Keratinocyte (primary cell): ENCODE results near the gene ABCG4. TPM values are rescaled to one million over a fixed set of nuclear protein-coding genes. Genes with fewer than 3 reads are reported as not detected.
"Not testable (repeated sequence)": the region's sequence is repeated elsewhere in the genome, so short reads cannot be mapped to it uniquely, and the experiment has no call there.

Experiments used
- DNase-seq: peaks from one replicate; pipeline ENCODE4 v3.0.0-alpha.2; 2011; ENCODE audit warnings: low read depth, missing footprints, low spot score
- FAIRE-seq: peaks from 2 replicates; lab custom pipeline; 2011; peaks lifted over from hg19 to GRCh38; lab: Jason Lieb, UNC
- H2AFZ ChIP-seq: 2 replicates; pipeline ENCODE4 v1.6.0; 2012; ENCODE audit warnings: low read length, control low read depth, inconsistent platforms; ENCODE audit not compliant: control insufficient read depth
- H3K27ac ChIP-seq: 2 replicates; pipeline ENCODE4 v1.5.1; 2011; ENCODE audit warnings: low read length; ENCODE audit not compliant: control insufficient read depth, insufficient read depth
- H3K27me3 ChIP-seq: 3 replicates; pipeline ENCODE4 v1.6.0; 2011; ENCODE audit warnings: low read length; ENCODE audit not compliant: control insufficient read depth, insufficient read depth; ENCODE audit errors: extremely low read depth
- H3K36me3 ChIP-seq, 2 experiments: 2 replicates in 1 of 2; 3 replicates in 1 of 2; pipeline ENCODE4 v1.5.1; 2011; ENCODE audit warnings: low read length in 2 of 2, mild to moderate bottlenecking in 1 of 2; ENCODE audit not compliant: control insufficient read depth in 2 of 2, insufficient read depth in 2 of 2; ENCODE audit errors: extremely low read depth in 1 of 2
- H3K4me1 ChIP-seq: 3 replicates; pipeline ENCODE4 v1.5.1; 2011; ENCODE audit warnings: low read length; ENCODE audit not compliant: control insufficient read depth, insufficient read depth; ENCODE audit errors: extremely low read depth
- H3K4me2 ChIP-seq: 3 replicates; pipeline ENCODE4 v1.6.0; 2011; ENCODE audit warnings: low read depth, low read length; ENCODE audit not compliant: control insufficient read depth, insufficient read depth; ENCODE audit errors: extremely low read depth
- H3K4me3 ChIP-seq, 3 experiments: fragments of 200-600 bp in 1 of 3; sonication (generic) in 1 of 3; 2 replicates in 2 of 3; 3 replicates in 1 of 3; pipeline ENCODE4 v1.5.1; 2011 to 2016; ENCODE audit warnings: low read length in 3 of 3, mild to moderate bottlenecking in 3 of 3, control low read depth in 2 of 3, inconsistent platforms in 1 of 3, low read depth in 1 of 3, mixed read lengths in 1 of 3, mixed run types in 1 of 3, moderate library complexity in 1 of 3; ENCODE audit not compliant: control insufficient read depth in 2 of 3, insufficient read depth in 2 of 3; ENCODE audit errors: extremely low read depth in 1 of 3
- H3K79me2 ChIP-seq: 2 replicates; pipeline ENCODE4 v1.6.0; 2012; ENCODE audit warnings: low read length; ENCODE audit not compliant: control insufficient read depth, insufficient read depth
- H3K9ac ChIP-seq: 3 replicates; pipeline ENCODE4 v1.6.0; 2011; ENCODE audit warnings: low read length; ENCODE audit not compliant: control insufficient read depth, insufficient read depth; ENCODE audit errors: extremely low read depth
- H3K9me1 ChIP-seq: 3 replicates; pipeline ENCODE4 v1.6.0; 2011; ENCODE audit warnings: low read length; ENCODE audit not compliant: control insufficient read depth, insufficient read depth; ENCODE audit errors: extremely low read depth
- H3K9me3 ChIP-seq: 2 replicates; pipeline ENCODE4 v1.5.1; 2012; ENCODE audit warnings: low read depth, low read length; ENCODE audit not compliant: control insufficient read depth
- H4K20me1 ChIP-seq: 3 replicates; pipeline ENCODE4 v1.6.0; 2011; ENCODE audit warnings: low read length; ENCODE audit not compliant: control insufficient read depth, insufficient read depth; ENCODE audit errors: extremely low read depth
- CTCF ChIP-seq, 3 experiments: IDR thresholded peaks in 1 of 3; conservative IDR thresholded peaks in 1 of 3; optimal IDR thresholded peaks in 1 of 3; 2 replicates in 2 of 3; 3 replicates in 1 of 3; pipeline versions ENCODE3 to v1.5.1; 2011; ENCODE audit warnings: low read length in 3 of 3, mild to moderate bottlenecking in 3 of 3, moderate library complexity in 2 of 3, control low read depth in 1 of 3, inconsistent platforms in 1 of 3; ENCODE audit not compliant: insufficient read depth in 2 of 3; ENCODE audit errors: extremely low read depth in 1 of 3
- EZH2 ChIP-seq: IDR thresholded peaks from one replicate; pipeline ENCODE4 v1.6.1; 2012; ENCODE audit warnings: inconsistent platforms, mild to moderate bottlenecking, low read length, moderate library complexity
- dilution Hi-C: fragments of 300-500 bp; cut with MboI; formaldehyde crosslinking; loops from one replicate; pipeline ENCODE4 v1.7.0; 2020; ENCODE audit warnings: low sequenced_read_pairs; ENCODE audit not compliant: extremely low pct_ligation_motif_present
- polyA plus RNA-seq, 5 experiments: library from polyadenylated mRNA; depleted of rRNA in 3 of 5; stranded (reverse) in 3 of 5; stranded (forward) in 1 of 5; unstranded in 1 of 5; fragments of >200 nt; gene quantifications; 1 replicate in 1 of 5; 2 replicates in 3 of 5; 3 replicates in 1 of 5; pipeline versions ENCODE4 v1.2.1 to v1.2.3, GENCODE V29; 2011 to 2012; ENCODE audit warnings: missing spikeins in 2 of 5, low read depth in 1 of 5, low replicate concordance in 1 of 5

ABCG4 gene
- polyA plus RNA-seq, 1 donor (not counting 4 experiments of a cell fraction or from before 2014, with no cell fraction given): 0.14 TPM

DNA sequence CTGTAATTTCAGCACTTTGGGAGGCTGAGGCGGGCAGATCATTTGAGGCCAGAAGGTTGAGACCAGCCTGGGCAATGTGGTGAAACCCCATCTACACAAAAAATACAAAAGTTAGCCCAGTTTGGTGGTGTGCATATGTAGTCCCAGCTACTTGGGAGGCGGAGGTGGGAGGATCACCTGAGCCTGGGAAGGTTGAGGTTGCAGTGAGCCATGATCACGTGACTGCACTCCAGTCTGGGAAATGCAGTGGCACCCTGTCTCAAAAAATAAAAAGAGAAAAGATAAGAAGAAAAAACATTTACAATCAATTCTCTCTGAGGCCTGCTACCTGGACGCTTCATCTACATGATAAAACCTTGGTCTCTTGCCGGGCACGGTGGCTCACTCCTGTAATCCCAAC is 50.1 kb downstream of the ABCG4 start:
- DNase-seq (no peak), FAIRE-seq (no peak)

DNA sequence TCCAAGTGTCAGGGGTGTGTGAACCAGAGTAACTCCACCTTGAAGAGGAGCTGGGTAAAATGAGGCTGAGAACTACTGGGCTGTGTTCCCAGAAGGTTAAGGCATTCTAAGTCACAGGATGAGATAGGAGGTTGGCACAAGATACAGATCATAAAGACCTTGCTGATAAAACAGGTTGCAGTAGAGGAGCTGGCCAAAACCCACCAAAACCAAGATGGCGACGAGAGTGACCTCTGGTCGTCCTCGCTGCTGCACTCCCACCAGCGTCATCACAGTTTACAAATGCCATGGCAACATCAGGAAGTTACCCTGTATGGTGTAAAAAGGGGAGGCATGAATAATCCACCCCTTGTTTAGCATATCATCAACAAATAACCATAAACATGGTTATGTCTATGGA is 52.4 kb downstream of the ABCG4 start:
- H2AFZ ChIP-seq, H3K9ac ChIP-seq, dilution Hi-C loops, H3K4me3 ChIP-seq, H3K4me2 ChIP-seq, H3K9me1 ChIP-seq, H3K79me2 ChIP-seq, H3K27me3 ChIP-seq, FAIRE-seq, H3K27ac ChIP-seq, DNase-seq, H3K36me3 ChIP-seq, H3K9me3 ChIP-seq, H3K4me1 ChIP-seq, H4K20me1 ChIP-seq: not testable (repeated sequence)

More for the DNA sequence above, 50.1 kb downstream of the ABCG4 start:
- no peaks in the 10 kb centered on the region for H3K9me1 ChIP-seq
- H3K36me3 ChIP-seq: no peaks in the 10 kb centered on the region
- no peaks in the 10 kb centered on the region for H3K27me3 ChIP-seq
- H3K4me1 ChIP-seq: no peaks in the 10 kb centered on the region
- no peak overlapping the region for H3K4me2 ChIP-seq
- no peak overlapping the region for H3K4me3 ChIP-seq
- no peak overlapping the region for H2AFZ ChIP-seq
- dilution Hi-C loops: no loop called here
- H3K27ac ChIP-seq: no peak overlapping the region
- H4K20me1 ChIP-seq: no peaks in the 10 kb centered on the region
- no peak for TF ChIP-seq CTCF (optimal IDR thresholded peaks at IDR 0.05 in 1 of 3, IDR thresholded peaks at IDR 0.05 in 1 of 3, conservative IDR thresholded peaks at IDR 0.05 in 1 of 3; ENCODE audit: extremely low read depth in 1 of 3, insufficient read depth in 2 of 3, low read length in 3 of 3)
- TF ChIP-seq EZH2: no peak
- H3K9me3 ChIP-seq: no peaks in the 10 kb centered on the region
- no peaks in the 10 kb centered on the region for H3K79me2 ChIP-seq
- no peak overlapping the region for H3K9ac ChIP-seq

DNA sequence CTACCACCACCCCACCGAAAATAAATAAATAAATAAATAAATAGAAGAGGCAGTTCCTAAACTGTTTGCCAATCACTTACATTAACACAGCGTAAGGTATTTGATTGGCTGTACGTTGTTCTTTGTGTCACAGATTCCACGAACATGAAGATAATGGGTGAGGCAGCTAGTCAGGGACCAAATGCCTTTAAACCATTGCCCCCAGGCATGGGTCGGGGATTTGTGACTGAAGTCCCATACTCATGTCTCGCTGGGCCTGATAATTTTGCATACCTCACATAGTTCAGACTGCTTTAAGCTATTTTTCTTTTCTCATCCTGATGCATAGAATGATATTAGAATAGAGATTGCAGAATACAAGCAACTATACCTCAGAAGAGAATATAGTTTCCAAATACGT is 53.7 kb downstream of the ABCG4 start:
- H3K27me3 ChIP-seq: no peaks in the 10 kb centered on the region
- H4K20me1 ChIP-seq: no peaks in the 10 kb centered on the region
- dilution Hi-C loops: no loop called here
- H3K9me3 ChIP-seq: no peaks in the 10 kb centered on the region
- H3K4me3 ChIP-seq: no peak overlapping the region
- no peaks in the 10 kb centered on the region for H3K9me1 ChIP-seq
- peaks cover 9% of the 10 kb centered on the region for H3K4me1 ChIP-seq
- TF ChIP-seq CTCF (optimal IDR thresholded peaks at IDR 0.05 in 1 of 3, IDR thresholded peaks at IDR 0.05 in 1 of 3, conservative IDR thresholded peaks at IDR 0.05 in 1 of 3; ENCODE audit: extremely low read depth in 1 of 3, insufficient read depth in 2 of 3, low read length in 3 of 3) (no peak), EZH2 (no peak)
- no peak overlapping the region for H3K9ac ChIP-seq
- H3K36me3 ChIP-seq: no peaks in the 10 kb centered on the region
- H3K27ac ChIP-seq: no peak overlapping the region
- no peak for DNase-seq
- H3K79me2 ChIP-seq: peaks cover 13% of the 10 kb centered on the region
- FAIRE-seq: no peak
- H2AFZ ChIP-seq: no peak overlapping the region
- no peak overlapping the region for H3K4me2 ChIP-seq
